Measurements from ENCODE around the gene ATN1.

GRCh38 chr12:6978611-6979011, 50.9 kb downstream of the ATN1 start:
- TF ChIP-seq CTCF (IDR thresholded peaks at IDR 0.05; ENCODE audit: borderline replicate concordance, extremely low read depth, low read length, poor library complexity, severe bottlenecking), result no peak
- no peak for TF ChIP-seq EZH2 (IDR thresholded peaks at IDR 0.05; ENCODE audit: borderline replicate concordance, low read depth, low read length, severe bottlenecking)

Data from DND-41 (cell line).